ENCODE results near the gene SAPCD2. TPM values are rescaled to one million over a fixed set of nuclear protein-coding genes. Genes with fewer than 3 reads are reported as not detected.

SAPCD2 gene
- total and polyA plus RNA-seq, 2 of the 4 experiments (the other 2 are of a cell fraction): 3.4 to 4.9 TPM

- Histone ChIP-seq H4K20me1 (ENCODE audit: insufficient read depth, low read length) (no peaks in the 10 kb centered on the region), H3K4me1 (ENCODE audit: control insufficient read depth, insufficient read depth, low read length) (peaks cover 8% of the 10 kb centered on the region), H3K9me3 (ENCODE audit: control insufficient read depth, insufficient read depth, low read length) (no peaks in the 10 kb centered on the region), H3K36me3 (ENCODE audit: control insufficient read depth, insufficient read depth, low read length) (peaks cover 6% of the 10 kb centered on the region), H2BK5ac (ENCODE audit: low read depth, low read length, poor library complexity, severe bottlenecking) (no peak overlapping the region), H3K4ac (ENCODE audit: low read depth, low read length) (no peak overlapping the region), H3K27ac (ENCODE audit: insufficient read depth, low read length) (no peak overlapping the region), H3K23ac (ENCODE audit: low read depth, low read length) (no peak overlapping the region), H2AFZ (replicated peaks; ENCODE audit: low read length, poor library complexity) (no peak overlapping the region), H3K14ac (replicated peaks; ENCODE audit: low read depth, low read length) (no peak overlapping the region), H4K91ac (ENCODE audit: insufficient read depth, low read depth, low read length) (no peak overlapping the region), H4K8ac (ENCODE audit: low read depth in 2 of 2, low read length in 2 of 2) (no peak overlapping the region), H2BK15ac (ENCODE audit: low read depth, low read length) (no peak overlapping the region), H3K18ac (ENCODE audit: low read depth, low read length) (no peak overlapping the region), H3K56ac (ENCODE audit: extremely low read depth, insufficient read depth, low read length) (no peak overlapping the region), H3K4me2 (ENCODE audit: low read depth, low read length) (no peak overlapping the region), H3K9ac (ENCODE audit: low read depth, low read length) (no peak overlapping the region), H2BK120ac (ENCODE audit: low read depth, low read length) (no peak overlapping the region), H3K9me1 (ENCODE audit: insufficient read depth, low read length) (no peaks in the 10 kb centered on the region), H2AK5ac (ENCODE audit: low read depth, low read length) (no peak overlapping the region), H3K4me3 (ENCODE audit: insufficient read depth, low read depth, low read length) (no peak overlapping the region), H2AK9ac (replicated peaks; ENCODE audit: low read depth, low read length, poor library complexity) (peak overlapping the region; percentile 28), H4K5ac (ENCODE audit: low read depth, low read length) (no peak overlapping the region), H3K27me3 (ENCODE audit: control insufficient read depth, insufficient read depth, low read length) (no peaks in the 10 kb centered on the region), H2BK20ac (ENCODE audit: low read depth, low read length) (no peak overlapping the region), H3K79me1 (ENCODE audit: low read depth in 1 of 2, low read length in 2 of 2) (0 out of 4 replicates have a peak, but pooled peaks cover 0 to 3% of the 10 kb centered on the region in 2 experiments)
- ATAC-seq (ENCODE audit: low read depth): no peak
- TF ChIP-seq RCOR1 (IDR thresholded peaks at IDR 0.05; ENCODE audit: insufficient replicate concordance, low read length): no peak
- no peak for TF ChIP-seq RFX5 (IDR thresholded peaks at IDR 0.05; ENCODE audit: low read depth, low read length)
- no peak for TF ChIP-seq ELK1 (IDR thresholded peaks at IDR 0.05; ENCODE audit: borderline replicate concordance, low read depth, low read length)
- TF ChIP-seq POLR2A (IDR thresholded peaks at IDR 0.05; ENCODE audit: low read depth, low read length): no peak
- no peak for TF ChIP-seq MAFK (IDR thresholded peaks at IDR 0.05; ENCODE audit: low read depth, low read length)
- no peak for TF ChIP-seq CEBPB (IDR thresholded peaks at IDR 0.05; ENCODE audit: low read depth, low read length)
- TF ChIP-seq FOS (IDR thresholded peaks at IDR 0.05; ENCODE audit: low read depth, low read length): no peak
- TF ChIP-seq RAD21 (IDR thresholded peaks at IDR 0.05; ENCODE audit: low read length): no peak
- no peak for TF ChIP-seq MAZ (IDR thresholded peaks at IDR 0.05; ENCODE audit: borderline replicate concordance, low read depth, low read length)
- no peak for TF ChIP-seq CHD1 (IDR thresholded peaks at IDR 0.05; ENCODE audit: low read depth, low read length)
- no peak for TF ChIP-seq CTCF (conservative IDR thresholded peaks at IDR 0.05; ENCODE audit: low read depth, low read length)
- no peak for TF ChIP-seq NFE2L2 (IDR thresholded peaks at IDR 0.05; ENCODE audit: low read depth, low read length)
- no peak for TF ChIP-seq USF2 (IDR thresholded peaks at IDR 0.05; ENCODE audit: low read depth, low read length)
- TF ChIP-seq MXI1 (IDR thresholded peaks at IDR 0.05; ENCODE audit: borderline replicate concordance, low read depth, low read length): no peak
- no peak for TF ChIP-seq SMC3 (IDR thresholded peaks at IDR 0.05; ENCODE audit: low read depth, low read length)
- CTCF ChIA-PET: no interaction called here
- in situ Hi-C loops (cut with MboI; ENCODE audit: low sequenced_read_pairs) (no loop called here), intact Hi-C loops (cut with micrococcal nuclease) (no loop called here), dilution Hi-C loops (cut with HindIII; ENCODE audit: low sequenced_read_pairs, unreplicated experiment) (no loop called here)
- DNase-seq: no peak
- POLR2A ChIA-PET (ENCODE audit: unreplicated experiment): no interaction called here
- BruUV-seq (replicated peaks): no TSS peak
- WGBS, 2 experiments (ENCODE audit: extremely low coverage in 2 of 2, insufficient read length in 1 of 2): no CpG with 5 or more reads among the region's 15 CpGs
Measured at GRCh38 chr9:137117269-137117731, 46.9 kb upstream of the SAPCD2 start.
